ENCODE data around the gene SELENOT. TPM values are rescaled to one million over a fixed set of nuclear protein-coding genes. Genes with fewer than 3 reads are reported as not detected.
"Not testable (repeated sequence)": the region's sequence is repeated elsewhere in the genome, so short reads cannot be mapped to it uniquely, and the experiment has no call there.

SELENOT gene
- polyA plus RNA-seq (2013, experiment 1 of 2; ENCODE audit: insufficient read length): 69.2 TPM
- polyA plus RNA-seq (2013, experiment 2 of 2; ENCODE audit: insufficient read length): 71.7 TPM

DNA sequence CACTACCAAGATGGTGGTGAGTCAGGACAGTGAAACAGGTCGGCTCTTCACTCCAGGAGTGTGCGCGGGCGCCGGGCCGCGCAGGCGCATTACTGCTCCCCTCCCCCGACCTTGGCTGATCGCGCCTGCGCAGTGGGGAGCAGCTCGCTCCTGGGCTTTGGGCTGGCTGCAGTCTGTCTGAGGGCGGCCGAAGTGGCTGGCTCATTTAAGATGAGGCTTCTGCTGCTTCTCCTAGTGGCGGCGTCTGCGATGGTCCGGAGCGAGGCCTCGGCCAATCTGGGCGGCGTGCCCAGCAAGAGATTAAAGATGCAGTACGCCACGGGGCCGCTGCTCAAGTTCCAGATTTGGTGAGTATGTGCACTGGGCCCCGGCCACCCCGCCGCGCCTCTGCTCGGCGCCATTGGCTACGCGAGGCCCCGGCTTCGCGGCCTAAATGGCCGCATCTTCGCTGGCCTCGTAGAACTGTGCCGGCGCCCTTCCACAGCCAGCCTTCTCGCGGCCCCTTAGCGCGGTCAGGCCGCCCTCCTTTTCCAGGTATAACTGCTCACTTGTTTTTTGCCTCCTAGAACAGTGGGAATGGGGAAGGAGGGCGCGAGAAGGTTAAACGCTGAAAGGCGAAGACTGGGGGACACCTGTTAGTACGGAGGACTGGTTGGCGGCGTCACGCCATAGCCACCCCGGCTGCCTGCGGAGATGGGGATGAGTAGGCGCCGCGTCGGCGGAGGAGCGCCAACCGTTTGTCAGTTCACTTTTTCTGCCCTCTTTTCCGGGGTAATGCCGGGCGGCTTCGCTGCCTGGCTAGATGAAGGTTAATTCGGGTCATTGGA is at the start of gene SELENOT:
Gene SELENOT (plus strand): TSS at position 169 of the 827 bp plus-strand sequence. CDS start 42 bp downstream, at position 211.
- DNase-seq: peak; percentile 96

GRCh38 chr3:150555859-150556436 is 47.2 kb upstream of the SELENOT start:
- no peak for DNase-seq

DNA sequence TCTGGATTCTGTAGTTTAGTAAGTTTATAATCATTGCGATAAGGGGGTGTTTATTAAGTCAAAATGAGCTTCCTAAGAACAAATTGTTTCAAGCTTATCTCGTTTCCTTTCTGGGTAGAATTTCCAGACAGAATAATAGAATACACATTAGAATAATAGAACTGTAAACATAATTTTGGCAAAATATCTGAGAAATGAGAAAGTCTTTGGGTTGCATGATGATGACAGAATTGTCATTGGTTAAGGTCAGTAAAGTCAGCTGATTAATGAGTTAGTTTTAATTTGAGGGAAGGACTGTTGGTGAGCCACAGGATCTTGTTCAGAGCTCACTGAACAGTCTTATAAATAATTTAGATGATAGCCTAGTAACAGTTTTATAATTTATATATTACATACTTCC is 46.3 kb upstream of the SELENOT start:
- no peak for DNase-seq

- DNase-seq: no peak
Observed at GRCh38 chr3:150557725-150558124, 45.4 kb upstream of the SELENOT start.

GRCh38 chr3:150564243-150564642 is 38.9 kb upstream of the SELENOT start:
- no peak for DNase-seq

GRCh38 chr3:150567328-150567727 is 35.8 kb upstream of the SELENOT start:
- DNase-seq: no peak

- DNase-seq: no peak
Observed at GRCh38 chr3:150577855-150578254, 25.3 kb upstream of the SELENOT start.

DNA sequence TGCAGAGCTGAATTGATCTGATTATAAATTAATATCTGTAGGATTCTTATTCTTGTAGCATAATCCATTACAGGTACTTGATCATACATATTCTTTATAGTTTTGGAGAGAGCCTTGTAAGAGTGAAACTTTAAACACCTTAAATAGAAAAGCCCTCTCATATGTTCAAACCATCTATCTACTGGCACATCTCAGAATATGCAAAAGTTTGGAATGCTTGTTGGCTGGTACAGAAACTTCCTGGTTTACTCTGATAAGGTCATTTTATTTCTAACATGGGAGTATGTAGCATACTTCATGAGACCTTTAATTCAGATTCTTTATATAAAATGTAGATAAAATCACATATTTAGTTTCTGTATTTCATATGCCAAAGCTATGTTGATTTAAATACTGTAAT is 21.9 kb upstream of the SELENOT start:
- no peak for DNase-seq

GRCh38 chr3:150582620-150583019 is 20.5 kb upstream of the SELENOT start:
- DNase-seq: no peak

- no peak for DNase-seq
Observed at GRCh38 chr3:150583028-150583427, 20.1 kb upstream of the SELENOT start.

DNA sequence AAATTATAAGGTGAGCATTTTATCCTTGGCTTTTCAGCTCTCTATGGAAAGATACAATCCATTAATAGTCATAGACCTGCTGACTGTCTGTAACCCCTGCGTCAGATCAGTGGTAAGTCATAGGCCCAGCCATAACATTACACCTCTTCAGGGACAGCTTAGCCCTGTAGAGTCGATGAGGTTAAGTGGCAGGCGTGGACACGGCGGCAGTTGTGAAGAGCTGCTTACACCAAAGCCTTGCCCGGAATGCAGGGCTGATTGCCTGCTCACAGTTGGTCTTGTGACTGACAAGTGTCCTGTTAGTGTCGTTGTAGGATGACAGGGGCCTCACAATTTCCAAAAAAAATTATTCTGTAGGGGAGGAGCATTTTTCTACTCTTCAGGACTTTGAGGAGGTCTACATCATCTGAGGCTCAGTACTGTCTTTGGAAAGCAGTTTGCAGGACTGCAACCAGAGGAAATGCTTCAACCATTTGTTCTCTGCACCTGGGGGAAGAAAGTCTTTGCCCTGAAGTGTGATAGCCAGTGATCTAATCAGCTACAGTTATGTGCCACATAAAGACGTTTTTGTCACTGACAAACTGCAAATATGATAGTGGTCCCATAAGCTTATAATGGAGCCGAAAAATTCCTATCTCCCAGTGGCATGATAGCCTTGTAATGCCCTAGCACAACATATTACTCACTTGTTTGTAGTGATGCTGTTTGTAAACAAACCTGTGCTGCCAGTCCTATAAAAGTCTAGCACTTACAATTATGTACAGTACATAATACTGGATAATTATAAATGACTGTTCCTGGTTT is 14.9 kb upstream of the SELENOT start:
- DNase-seq: no peak

DNA sequence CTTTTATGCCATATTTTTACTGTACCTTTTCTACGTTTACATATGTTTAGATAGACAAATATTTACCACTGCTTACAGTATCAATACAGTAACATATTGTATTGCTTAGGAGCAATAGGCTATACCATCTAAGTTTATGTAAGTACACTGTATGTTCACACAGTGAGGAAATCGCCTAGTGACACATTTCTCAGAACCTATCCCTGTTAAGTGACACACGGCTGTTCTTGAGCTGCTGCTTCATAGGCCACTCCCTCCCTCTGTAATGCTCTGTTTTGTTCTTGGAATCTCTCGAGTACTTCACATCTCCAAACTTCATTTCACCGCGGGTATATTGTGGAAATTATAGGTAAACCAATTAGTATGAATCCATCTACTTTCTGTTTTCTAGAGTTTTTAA is 13.4 kb upstream of the SELENOT start:
- no peak for DNase-seq

DNA sequence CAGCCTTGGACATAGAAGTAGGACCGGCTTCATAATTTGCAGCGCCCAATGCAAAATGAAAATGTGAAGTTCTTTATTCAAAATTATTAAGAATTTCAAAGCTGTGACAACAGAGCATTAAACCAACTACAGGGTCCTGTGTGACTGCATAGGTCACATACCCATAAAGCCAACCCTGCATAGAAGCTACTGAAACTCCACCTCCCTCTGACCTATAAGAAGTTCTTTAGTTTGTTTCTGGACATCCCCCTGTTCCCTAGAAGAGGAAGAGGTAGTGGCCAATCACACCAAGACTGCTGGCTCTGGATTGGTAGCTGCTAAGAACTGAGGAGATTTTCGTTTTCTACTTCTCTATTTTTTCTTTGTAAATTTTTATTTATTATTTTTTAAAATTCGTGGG is 9.0 kb upstream of the SELENOT start:
- no peak for DNase-seq

- no peak for DNase-seq
Observed at GRCh38 chr3:150597646-150598045, 5.5 kb upstream of the SELENOT start.

DNA sequence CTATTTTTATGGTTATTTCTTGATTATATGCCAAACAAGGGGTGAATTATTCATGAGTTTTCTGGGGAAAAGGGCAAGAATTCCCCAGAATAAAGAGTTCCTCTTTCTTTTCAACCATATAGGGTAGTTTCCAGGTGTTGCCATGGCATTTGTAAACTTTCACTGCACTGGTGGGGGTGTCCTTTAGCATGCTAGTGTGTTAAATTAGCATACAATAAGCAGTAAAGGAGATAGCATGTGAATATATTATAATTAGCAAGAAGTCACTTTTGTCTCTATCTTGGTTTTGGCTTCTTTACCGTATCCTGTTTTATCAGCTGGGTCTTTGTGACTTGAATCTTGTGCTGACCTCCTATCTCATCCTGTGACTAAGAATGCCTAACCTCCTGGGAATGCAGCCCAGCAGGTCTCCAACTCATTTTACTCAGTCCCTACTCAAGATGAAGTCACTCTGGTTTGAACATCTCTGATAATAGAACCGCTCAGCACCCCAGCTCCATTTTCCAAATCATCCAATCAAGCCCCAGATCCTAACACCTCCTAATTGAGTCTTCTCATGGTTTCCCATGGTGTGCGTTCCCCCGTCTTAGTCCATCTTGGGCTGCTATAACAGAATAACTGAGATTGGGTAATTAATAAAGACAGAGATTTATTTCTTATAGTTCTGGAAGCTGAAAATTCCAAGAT is 3.4 kb upstream of the SELENOT start:
- DNase-seq: peak; percentile 47

- not testable (repeated sequence) for DNase-seq
Observed at GRCh38 chr3:150600647-150601530, 2.2 kb upstream of the SELENOT start.

DNA sequence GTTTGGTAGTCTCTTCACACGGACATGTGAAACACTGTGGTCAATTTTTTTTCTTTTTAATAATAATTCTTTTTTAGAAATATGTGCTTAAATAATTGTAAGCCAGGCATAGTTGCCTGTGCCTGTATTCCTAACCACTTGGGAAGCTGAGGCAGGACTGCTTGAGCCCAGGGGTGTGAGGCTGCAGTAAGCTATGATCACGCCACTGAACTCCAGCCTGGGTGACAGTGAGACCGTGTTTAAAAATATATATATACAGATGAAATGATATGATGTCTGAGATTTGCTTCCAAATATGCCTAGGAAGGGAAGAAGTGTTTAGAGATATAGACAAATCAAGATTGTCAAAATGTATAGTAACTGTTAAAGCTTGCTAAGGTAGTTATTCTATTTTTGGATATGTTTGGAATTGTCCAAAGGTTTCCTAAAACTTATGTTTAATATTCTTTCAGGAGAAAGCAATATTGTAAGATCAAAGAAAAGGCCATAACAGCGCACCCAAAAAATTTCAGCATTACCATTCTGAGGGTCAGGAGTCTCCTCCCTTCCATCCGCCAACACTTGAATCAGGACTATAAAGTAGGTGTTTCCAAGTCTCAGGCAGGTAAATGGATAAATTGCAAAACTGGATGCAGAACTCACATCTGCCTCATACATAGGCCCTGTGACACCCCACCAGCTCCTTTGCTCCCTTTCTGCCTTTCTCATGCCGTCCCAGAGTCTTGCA is 532 bp upstream of the SELENOT start:
- no peak for DNase-seq

GRCh38 chr3:150603980-150604319 is 829 bp downstream of the SELENOT start:
- DNase-seq: no peak

GRCh38 chr3:150605998-150606641 is 3.0 kb downstream of the SELENOT start:
- no peak for DNase-seq

Measured in fibroblast of skin of scalp (primary cell).